ENCODE results near the gene UTP14C.
A peak's percentile ranks its signal among the peaks of the same experiment; 100 is the strongest.

The UTP14C gene

GRCh38 chr13:52006523-52007245 lies 17.8 kb upstream of the UTP14C start:
- Histone ChIP-seq H3K9me2 (replicated peaks; ENCODE audit: control insufficient read depth, low read length) (no peaks in the 10 kb centered on the region), H3K36me3 (ENCODE audit: control insufficient read depth, low read length) (no peaks in the 10 kb centered on the region), H3K79me2 (ENCODE audit: control insufficient read depth, low read length) (no peaks in the 10 kb centered on the region), H3K9me3 (ENCODE audit: control insufficient read depth, insufficient read depth, low read length) (no peaks in the 10 kb centered on the region), H3K27me3 (ENCODE audit: control insufficient read depth, low read length) (peaks cover 49% of the 10 kb centered on the region), H3K4me3 (ENCODE audit: low read length) (no peak overlapping the region), H3K27ac (ENCODE audit: low read depth, low read length) (no peak overlapping the region), H4K20me1 (ENCODE audit: control insufficient read depth, insufficient read depth, low read depth, low read length) (no peaks in the 10 kb centered on the region), H3K4me1 (ENCODE audit: control insufficient read depth, low read length) (peaks cover 9% of the 10 kb centered on the region), H3F3A (ENCODE audit: control insufficient read depth, insufficient read depth) (no peaks in the 10 kb centered on the region), H3K4me2 (ENCODE audit: low read length) (no peak overlapping the region)
- no peak for TF ChIP-seq CTCF (IDR thresholded peaks at IDR 0.05; ENCODE audit: low read depth, low read length, poor library complexity, severe bottlenecking)
- no peak for TF ChIP-seq EZH2phosphoT487 (IDR thresholded peaks at IDR 0.05; ENCODE audit: borderline replicate concordance, low read length)

GRCh38 chr13:52009946-52010345 lies 14.5 kb upstream of the UTP14C start:
- Histone ChIP-seq H3K4me1 (ENCODE audit: control insufficient read depth, low read length) (peaks cover 17% of the 10 kb centered on the region), H3K27me3 (ENCODE audit: control insufficient read depth, low read length) (peaks cover 51% of the 10 kb centered on the region), H4K20me1 (ENCODE audit: control insufficient read depth, insufficient read depth, low read depth, low read length) (no peaks in the 10 kb centered on the region), H3K79me2 (ENCODE audit: control insufficient read depth, low read length) (peaks cover 26% of the 10 kb centered on the region), H3K4me3 (ENCODE audit: low read length) (no peak overlapping the region), H3K27ac (ENCODE audit: low read depth, low read length) (no peak overlapping the region), H3K9me2 (replicated peaks; ENCODE audit: control insufficient read depth, low read length) (no peaks in the 10 kb centered on the region), H3K36me3 (ENCODE audit: control insufficient read depth, low read length) (0 out of 2 replicates have a peak, but pooled peaks cover 2% of the 10 kb centered on the region), H3K9me3 (ENCODE audit: control insufficient read depth, insufficient read depth, low read length) (no peaks in the 10 kb centered on the region), H3F3A (ENCODE audit: control insufficient read depth, insufficient read depth) (no peaks in the 10 kb centered on the region), H3K4me2 (ENCODE audit: low read length) (no peak overlapping the region)
- TF ChIP-seq CTCF (IDR thresholded peaks at IDR 0.05; ENCODE audit: low read depth, low read length, poor library complexity, severe bottlenecking), result no peak
- TF ChIP-seq EZH2phosphoT487 (IDR thresholded peaks at IDR 0.05; ENCODE audit: borderline replicate concordance, low read length), result no peak

GRCh38 chr13:52010890-52011631 lies 13.4 kb upstream of the UTP14C start, which contains the start of gene ATP7B:
Gene ATP7B, minus strand, starts transcription at chr13:52011450. Its CDS starts 113 bp downstream, at chr13:52011337.
- Histone ChIP-seq H4K20me1 (ENCODE audit: control insufficient read depth, insufficient read depth, low read depth, low read length) (no peaks in the 10 kb centered on the region), H3K9me3 (ENCODE audit: control insufficient read depth, insufficient read depth, low read length) (no peaks in the 10 kb centered on the region), H3K79me2 (ENCODE audit: control insufficient read depth, low read length) (peaks cover 38% of the 10 kb centered on the region)

More at GRCh38 chr13:52010890-52011631, 13.4 kb upstream of the UTP14C start, which contains the start of gene ATP7B:
- Histone ChIP-seq H3K4me2 (ENCODE audit: low read length) (peak within 1 kb of the TSS; percentile 97), H3K27me3 (ENCODE audit: control insufficient read depth, low read length) (peaks cover 47% of the 10 kb centered on the region), H3K4me1 (ENCODE audit: control insufficient read depth, low read length) (peaks cover 17% of the 10 kb centered on the region), H3K36me3 (ENCODE audit: control insufficient read depth, low read length) (peaks cover 9% of the 10 kb centered on the region; the same call in 1 of the 2 replicates), H3K27ac (ENCODE audit: low read depth, low read length) (no peak within 1 kb of the TSS), H3K9me2 (replicated peaks; ENCODE audit: control insufficient read depth, low read length) (no peaks in the 10 kb centered on the region), H3F3A (ENCODE audit: control insufficient read depth, insufficient read depth) (no peaks in the 10 kb centered on the region), H3K4me3 (ENCODE audit: low read length) (peak within 1 kb of the TSS; percentile 86)
- TF ChIP-seq EZH2phosphoT487 (IDR thresholded peaks at IDR 0.05; ENCODE audit: borderline replicate concordance, low read length) (peak; percentile 86), CTCF (IDR thresholded peaks at IDR 0.05; ENCODE audit: low read depth, low read length, poor library complexity, severe bottlenecking) (no peak)
